GM13976 (cell line): ENCODE results near the gene FBXO34.

Experiments
- DNase-seq: peaks from one replicate; pipeline ENCODE4 v3.0.0; 2012; ENCODE audit warnings: low spot score
- CTCF ChIP-seq: IDR thresholded peaks from 2 replicates; pipeline ENCODE4 v1.5.1; 2012; ENCODE audit warnings: borderline replicate concordance, mild to moderate bottlenecking; ENCODE audit not compliant: insufficient read depth; ENCODE audit errors: extremely low read depth, missing control alignments, control extremely low read depth
- in situ Hi-C: fragments of 300-500 bp; cut with MboI; formaldehyde crosslinking; loops from one replicate; pipeline ENCODE4 v1.12.0; 2022; ENCODE audit warnings: low sequenced_read_pairs, mixed read lengths, inconsistent platforms; ENCODE audit not compliant: unreplicated experiment

FBXO34 gene

GRCh38 chr14:55277972-55278740 is 6.9 kb downstream of the FBXO34 start:
- no peak for TF ChIP-seq CTCF
- peak; percentile 59 for DNase-seq
- in situ Hi-C loops = no loop called here

- TF ChIP-seq CTCF = no peak
- in situ Hi-C loops = no loop called here
- peak; percentile 52 for DNase-seq
These were observed 8.2 kb downstream of the FBXO34 start for GRCh38 chr14:55279384-55279783.

- in situ Hi-C loops = no loop called here
- no peak for DNase-seq
- TF ChIP-seq CTCF = no peak
These were observed 10.2 kb downstream of the FBXO34 start for GRCh38 chr14:55281316-55281839.

- no peak for TF ChIP-seq CTCF
- in situ Hi-C loops = no loop called here
- DNase-seq = no peak
These were observed 13.9 kb downstream of the FBXO34 start for GRCh38 chr14:55285048-55285652.

- no peak for DNase-seq
- in situ Hi-C loops = no loop called here
- no peak for TF ChIP-seq CTCF
These were observed 17.2 kb downstream of the FBXO34 start for GRCh38 chr14:55288439-55288838.

GRCh38 chr14:55291480-55292081 is 20.4 kb downstream of the FBXO34 start:
- TF ChIP-seq CTCF = no peak
- no peak for DNase-seq
- in situ Hi-C loops = no loop called here
